ENCODE data around the gene HNRNPH3.
A peak's percentile ranks its signal among the peaks of the same experiment; 100 is the strongest.

DNA sequence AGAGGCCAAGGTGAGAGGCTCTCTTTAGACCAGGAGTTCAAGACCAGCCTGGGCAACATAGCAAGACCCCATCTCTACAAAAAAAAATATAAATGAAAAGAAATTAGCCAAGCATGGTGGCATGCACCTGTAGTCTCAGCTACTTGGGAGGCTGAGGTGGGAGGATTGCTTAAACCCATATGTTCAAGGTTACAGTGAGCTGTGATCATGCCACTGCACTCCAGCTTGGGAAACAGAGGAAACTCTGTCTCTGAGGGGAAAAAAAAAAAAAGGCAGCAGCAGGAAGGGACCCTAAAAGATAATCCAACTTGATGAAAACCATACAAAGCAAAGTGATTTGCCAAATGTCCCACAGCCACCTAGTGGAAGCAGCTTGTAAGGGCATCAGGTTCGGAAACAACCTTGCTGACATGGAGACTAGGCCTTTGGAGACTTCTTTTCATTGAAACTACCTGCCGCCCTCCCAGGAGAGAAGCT is 16.4 kb downstream of the HNRNPH3 start:
- TF ChIP-seq, protein P1, sequence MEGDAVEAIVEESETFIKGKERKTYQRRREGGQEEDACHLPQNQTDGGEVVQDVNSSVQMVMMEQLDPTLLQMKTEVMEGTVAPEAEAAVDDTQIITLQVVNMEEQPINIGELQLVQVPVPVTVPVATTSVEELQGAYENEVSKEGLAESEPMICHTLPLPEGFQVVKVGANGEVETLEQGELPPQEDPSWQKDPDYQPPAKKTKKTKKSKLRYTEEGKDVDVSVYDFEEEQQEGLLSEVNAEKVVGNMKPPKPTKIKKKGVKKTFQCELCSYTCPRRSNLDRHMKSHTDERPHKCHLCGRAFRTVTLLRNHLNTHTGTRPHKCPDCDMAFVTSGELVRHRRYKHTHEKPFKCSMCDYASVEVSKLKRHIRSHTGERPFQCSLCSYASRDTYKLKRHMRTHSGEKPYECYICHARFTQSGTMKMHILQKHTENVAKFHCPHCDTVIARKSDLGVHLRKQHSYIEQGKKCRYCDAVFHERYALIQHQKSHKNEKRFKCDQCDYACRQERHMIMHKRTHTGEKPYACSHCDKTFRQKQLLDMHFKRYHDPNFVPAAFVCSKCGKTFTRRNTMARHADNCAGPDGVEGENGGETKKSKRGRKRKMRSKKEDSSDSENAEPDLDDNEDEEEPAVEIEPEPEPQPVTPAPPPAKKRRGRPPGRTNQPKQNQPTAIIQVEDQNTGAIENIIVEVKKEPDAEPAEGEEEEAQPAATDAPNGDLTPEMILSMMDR (IDR thresholded peaks at IDR 0.05; ENCODE audit: insufficient read depth, low read depth, low read length), result peak; percentile 72
- TF ChIP-seq EZH2 (IDR thresholded peaks at IDR 0.05; ENCODE audit: insufficient read depth, low read length), result no peak

All from astrocyte (in vitro differentiated cells and primary cell).